Right atrium auricular region (tissue), 2 donors: ENCODE results near the gene FBN2. TPM values are rescaled to one million over a fixed set of nuclear protein-coding genes. Genes with fewer than 3 reads are reported as not detected.

Experiments
- DNase-seq: peaks from one replicate; pipeline ENCODE4 v3.0.0-alpha.2; 2019; ENCODE audit warnings: low spot score
- H3K27ac ChIP-seq, 2 donors: fragments of 200-600 bp; sonication (generic); 1 replicate in 1 of 2; 2 replicates in 1 of 2; pipeline ENCODE4 v1.5.1; 2016 to 2019
- H3K27me3 ChIP-seq, 2 donors: fragments of 200-600 bp; sonication (generic); one replicate each; pipeline versions ENCODE4 v1.5.1 to v1.6.0; 2017 to 2019
- H3K36me3 ChIP-seq: fragments of 200-600 bp; sonication (generic); one replicate; pipeline ENCODE4 v1.5.1; 2016
- H3K4me1 ChIP-seq, 2 donors: fragments of 200-600 bp; sonication (generic); one replicate each; pipeline versions ENCODE4 v1.5.1 to v1.6.0; 2017 to 2019
- H3K4me3 ChIP-seq, 2 donors: fragments of 200-600 bp; sonication (generic); 1 replicate in 1 of 2; 2 replicates in 1 of 2; pipeline ENCODE4 v1.5.1; 2017 to 2019; ENCODE audit warnings: mild to moderate bottlenecking in 1 of 2, moderate library complexity in 1 of 2
- H3K9me3 ChIP-seq, 2 donors: fragments of 200-600 bp; sonication (generic); one replicate each; pipeline ENCODE4 v1.5.1; 2019
- total RNA-seq, 2 donors: library from RNA; depleted of rRNA; stranded (reverse); fragments of >200 nt; gene quantifications; one replicate each; pipeline ENCODE4 v1.1.0, GENCODE V29; 2016
- TF ChIP-seq, protein P1 (sequence below), 2 donors: fragments of 200-600 bp; sonication (generic); IDR thresholded peaks; one replicate each; pipeline ENCODE4 v1.5.1; 2019; ENCODE audit warnings: antibody characterized with exemption in 2 of 2

Gene FBN2
- total RNA-seq, 2 donors from 2014 or later = 1.1 to 4.6 TPM

DNA sequence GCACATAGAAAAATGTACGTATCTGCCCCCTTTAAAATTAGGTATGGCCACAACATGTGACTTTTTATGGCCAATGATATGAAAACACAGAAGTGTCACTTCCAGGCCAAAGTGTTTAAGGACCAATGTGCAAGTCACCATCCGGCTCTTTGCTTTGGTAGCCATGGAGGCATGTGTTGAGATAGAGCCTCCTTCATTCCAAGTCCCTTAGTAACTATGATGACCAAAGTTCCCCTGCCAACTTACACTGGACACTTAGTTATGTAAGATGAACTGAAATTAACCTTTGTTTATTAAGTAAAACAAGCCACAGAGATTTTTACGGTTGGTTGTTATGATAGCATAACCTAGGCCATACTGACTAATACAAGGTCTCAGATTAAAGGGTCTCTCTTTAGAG lies 51.0 kb downstream of the FBN2 start:
- Histone ChIP-seq H3K4me1 (no peaks in the 10 kb centered on the region), H3K27me3 (no peaks in the 10 kb centered on the region), H3K9me3 (no peaks in the 10 kb centered on the region), H3K4me3 (no peak overlapping the region), H3K27ac (no peak overlapping the region), H3K36me3 (no peaks in the 10 kb centered on the region)
- TF ChIP-seq, protein P1, sequence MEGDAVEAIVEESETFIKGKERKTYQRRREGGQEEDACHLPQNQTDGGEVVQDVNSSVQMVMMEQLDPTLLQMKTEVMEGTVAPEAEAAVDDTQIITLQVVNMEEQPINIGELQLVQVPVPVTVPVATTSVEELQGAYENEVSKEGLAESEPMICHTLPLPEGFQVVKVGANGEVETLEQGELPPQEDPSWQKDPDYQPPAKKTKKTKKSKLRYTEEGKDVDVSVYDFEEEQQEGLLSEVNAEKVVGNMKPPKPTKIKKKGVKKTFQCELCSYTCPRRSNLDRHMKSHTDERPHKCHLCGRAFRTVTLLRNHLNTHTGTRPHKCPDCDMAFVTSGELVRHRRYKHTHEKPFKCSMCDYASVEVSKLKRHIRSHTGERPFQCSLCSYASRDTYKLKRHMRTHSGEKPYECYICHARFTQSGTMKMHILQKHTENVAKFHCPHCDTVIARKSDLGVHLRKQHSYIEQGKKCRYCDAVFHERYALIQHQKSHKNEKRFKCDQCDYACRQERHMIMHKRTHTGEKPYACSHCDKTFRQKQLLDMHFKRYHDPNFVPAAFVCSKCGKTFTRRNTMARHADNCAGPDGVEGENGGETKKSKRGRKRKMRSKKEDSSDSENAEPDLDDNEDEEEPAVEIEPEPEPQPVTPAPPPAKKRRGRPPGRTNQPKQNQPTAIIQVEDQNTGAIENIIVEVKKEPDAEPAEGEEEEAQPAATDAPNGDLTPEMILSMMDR (IDR thresholded peaks at IDR 0.05) = no peak
- DNase-seq = no peak

DNA sequence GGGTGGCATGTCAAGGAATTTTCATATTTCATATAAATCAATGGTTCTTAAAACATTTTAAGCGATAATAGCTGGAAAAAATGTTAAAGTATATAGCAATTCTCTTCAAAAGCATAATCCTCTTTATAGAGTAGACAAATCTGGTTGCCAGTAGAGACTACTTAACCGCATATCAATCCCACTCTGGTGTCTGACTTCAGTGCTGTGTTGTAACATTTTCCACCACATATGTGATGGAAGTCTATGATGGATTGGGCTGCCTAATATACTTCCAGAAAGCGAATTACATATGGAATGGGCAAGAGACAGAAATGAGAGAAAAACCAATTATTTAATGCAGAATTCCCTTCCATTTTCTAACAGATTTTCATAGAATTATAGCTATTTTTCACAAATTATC lies 54.3 kb downstream of the FBN2 start:
- no peaks in the 10 kb centered on the region for H3K36me3 ChIP-seq
- no peaks in the 10 kb centered on the region for H3K9me3 ChIP-seq
- TF ChIP-seq, protein P1 (IDR thresholded peaks at IDR 0.05) = no peak
- no peak overlapping the region for H3K27ac ChIP-seq
- H3K4me3 ChIP-seq = no peak overlapping the region
- H3K27me3 ChIP-seq = no peaks in the 10 kb centered on the region
- no peaks in the 10 kb centered on the region for H3K4me1 ChIP-seq
- DNase-seq = no peak

DNA sequence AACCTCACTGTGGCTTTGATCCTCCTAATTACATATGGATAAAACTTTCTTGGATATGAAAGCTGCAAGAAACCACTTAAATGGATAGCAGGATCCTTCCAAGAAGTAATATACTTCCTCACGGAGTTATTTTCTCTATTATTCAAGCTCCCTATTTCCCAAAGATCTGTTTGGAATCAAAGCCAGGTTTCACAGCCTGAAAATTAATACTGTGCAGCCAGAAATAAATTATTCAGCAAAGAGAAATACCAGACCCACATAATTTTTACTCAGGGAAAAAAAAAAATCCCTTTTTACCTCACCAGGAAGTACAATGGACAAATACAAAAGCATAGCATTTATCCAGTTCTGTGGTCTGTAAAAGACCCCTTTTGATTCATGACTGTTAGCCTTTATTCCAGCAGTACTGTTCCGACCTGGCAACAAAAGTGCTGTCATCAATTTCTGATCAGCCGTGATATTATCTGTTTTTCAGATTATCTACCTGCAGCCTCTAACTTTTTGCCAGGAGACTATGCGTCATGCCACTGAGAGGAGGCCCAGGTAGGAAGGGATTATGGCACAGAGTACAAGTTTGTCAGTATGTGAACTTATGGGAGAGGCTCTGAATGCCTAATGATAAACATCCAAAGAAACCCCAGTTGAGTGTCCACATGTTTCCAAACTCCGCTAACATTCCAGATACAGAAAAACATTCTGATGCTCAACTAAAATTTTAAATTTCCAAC lies 57.0 kb downstream of the FBN2 start:
- TF ChIP-seq, protein P1 (IDR thresholded peaks at IDR 0.05) = no peak
- no peaks in the 10 kb centered on the region for H3K36me3 ChIP-seq
- DNase-seq = no peak
- no peaks in the 10 kb centered on the region for H3K4me1 ChIP-seq
- H3K27ac ChIP-seq = no peak overlapping the region
- H3K27me3 ChIP-seq = no peaks in the 10 kb centered on the region
- H3K4me3 ChIP-seq = no peak overlapping the region
- no peaks in the 10 kb centered on the region for H3K9me3 ChIP-seq

DNA sequence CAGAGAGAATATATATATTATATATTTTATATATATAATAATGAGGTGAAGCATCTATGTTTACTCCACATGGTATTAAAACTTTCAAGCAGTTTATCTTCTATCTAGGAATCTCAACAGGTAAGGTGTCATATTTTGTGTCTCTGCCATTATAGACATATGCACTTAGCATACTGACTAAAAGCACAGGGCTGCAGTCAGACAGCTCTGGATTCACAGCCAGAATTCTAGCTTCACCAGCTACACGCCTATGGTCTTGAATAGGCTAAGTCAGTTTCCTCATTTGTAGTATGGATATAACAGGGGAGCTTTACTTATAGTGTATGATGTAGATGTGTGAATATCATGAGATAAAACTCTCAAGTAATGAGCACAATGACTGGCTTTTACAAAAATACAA lies 57.9 kb downstream of the FBN2 start:
- Histone ChIP-seq H3K27ac (no peak overlapping the region), H3K9me3 (no peaks in the 10 kb centered on the region), H3K4me3 (no peak overlapping the region), H3K36me3 (no peaks in the 10 kb centered on the region), H3K4me1 (no peaks in the 10 kb centered on the region), H3K27me3 (no peaks in the 10 kb centered on the region)
- TF ChIP-seq, protein P1 (IDR thresholded peaks at IDR 0.05) = no peak
- no peak for DNase-seq

DNA sequence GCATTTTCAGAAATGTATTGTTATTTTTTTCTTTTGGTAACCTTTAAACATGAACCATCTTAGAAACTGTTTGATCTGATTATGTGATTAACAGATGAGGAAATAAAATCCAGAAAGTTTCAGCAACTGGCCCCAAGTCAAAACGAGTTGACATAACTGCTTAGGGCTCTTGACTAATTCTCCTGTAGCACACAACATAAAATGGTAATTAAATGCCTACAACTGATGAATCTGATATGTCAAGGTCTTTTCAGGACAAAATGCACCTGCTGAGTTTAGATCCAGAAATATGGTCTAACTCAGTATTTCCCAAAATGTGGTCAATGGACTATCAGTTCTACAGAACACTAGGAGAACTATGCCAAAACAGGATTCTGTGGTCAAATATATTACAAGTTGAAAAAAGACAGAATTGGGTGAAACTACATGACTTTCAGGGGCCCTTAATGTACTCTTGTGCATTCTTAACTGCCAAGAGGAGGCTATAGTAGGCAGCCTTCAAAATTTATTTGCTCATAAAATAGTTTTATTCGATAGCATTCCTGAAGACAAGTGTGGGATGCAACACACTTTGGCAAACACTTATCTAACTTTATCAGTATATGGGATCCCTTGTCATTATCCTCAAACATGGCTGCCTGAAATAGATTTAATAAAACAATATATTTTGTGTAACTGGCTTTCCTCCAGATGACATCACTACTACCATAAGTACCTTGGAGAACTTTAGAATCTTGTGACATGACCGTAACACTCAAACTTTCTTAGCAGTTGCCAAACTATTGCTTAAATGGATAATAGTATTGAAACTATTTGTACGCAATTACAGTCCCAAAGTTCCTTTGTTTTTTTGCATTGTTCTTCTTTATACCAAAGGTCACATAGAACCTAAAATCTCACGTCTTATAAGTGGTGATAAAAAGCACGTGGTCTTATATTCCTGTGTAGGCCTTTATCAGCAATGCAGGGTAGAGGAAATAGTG lies 59.4 kb downstream of the FBN2 start:
- no peaks in the 10 kb centered on the region for H3K9me3 ChIP-seq
- no peak for DNase-seq
- no peak overlapping the region for H3K4me3 ChIP-seq

More for the DNA sequence above, 59.4 kb downstream of the FBN2 start:
- no peaks in the 10 kb centered on the region for H3K27me3 ChIP-seq
- H3K4me1 ChIP-seq = no peaks in the 10 kb centered on the region
- no peak overlapping the region for H3K27ac ChIP-seq
- no peaks in the 10 kb centered on the region for H3K36me3 ChIP-seq
- TF ChIP-seq, protein P1 (IDR thresholded peaks at IDR 0.05) = no peak
